Measurements from ENCODE around the gene UNC45A.

The UNC45A gene

DNA sequence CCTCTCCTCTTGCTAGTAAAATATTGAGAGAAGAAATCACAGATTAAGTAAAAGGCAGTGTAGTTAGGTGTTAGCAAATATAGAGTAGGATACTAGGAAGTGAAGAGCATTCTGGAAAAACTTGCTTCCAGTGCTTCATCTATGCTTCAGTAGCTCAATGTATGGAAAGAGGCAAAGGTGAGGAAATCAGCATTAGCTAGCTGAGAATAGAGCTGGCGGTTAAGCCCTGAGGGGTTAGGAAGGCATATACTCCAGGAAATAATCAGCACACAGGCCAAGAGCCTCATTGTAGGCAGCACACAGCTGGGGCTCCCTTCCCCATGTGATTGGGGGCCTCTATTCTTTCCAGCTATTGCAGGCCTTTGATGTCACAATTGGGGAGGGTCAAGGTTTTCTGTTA is 33.3 kb downstream of the UNC45A start:
- no peak for DNase-seq

DNA sequence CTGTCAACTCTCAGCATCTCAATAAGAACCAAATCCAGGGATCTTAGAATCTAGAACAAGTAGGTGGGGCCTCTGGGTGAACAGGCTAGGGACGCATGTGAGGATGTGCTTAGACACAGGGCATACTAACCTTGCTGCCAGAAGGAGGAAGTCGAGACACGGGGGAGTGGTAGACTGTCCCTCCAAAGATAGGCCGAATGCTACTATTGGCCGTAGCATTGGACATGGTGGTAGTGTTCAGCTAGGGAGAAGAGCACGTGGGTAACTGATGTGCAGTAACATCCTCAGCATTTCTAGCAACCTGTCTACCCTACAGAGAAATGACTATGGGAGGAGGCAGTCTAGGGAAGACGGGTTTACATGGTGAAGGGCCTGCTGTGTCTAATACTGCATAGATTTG is 35.2 kb downstream of the UNC45A start:
- DNase-seq, result no peak

DNA sequence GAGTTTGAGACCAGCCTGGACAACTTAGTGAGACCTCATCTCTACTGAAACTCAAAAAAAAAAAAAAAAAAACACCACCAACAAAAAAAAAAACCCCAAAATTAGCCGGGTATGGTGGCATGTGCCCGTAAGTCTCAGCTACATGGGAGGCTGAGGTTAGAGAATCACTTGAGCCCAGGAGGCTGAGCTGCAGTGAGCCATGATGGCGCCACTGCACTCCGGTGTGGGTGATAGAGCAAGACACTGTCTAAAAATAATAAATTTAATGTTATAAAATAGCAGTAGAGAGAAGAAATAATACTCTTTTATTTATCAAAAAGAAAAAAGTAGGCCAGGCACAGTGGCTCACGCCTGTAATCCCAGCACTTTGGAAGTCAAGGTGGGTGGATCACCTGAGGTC is 37.0 kb downstream of the UNC45A start:
- no peak for DNase-seq

DNA sequence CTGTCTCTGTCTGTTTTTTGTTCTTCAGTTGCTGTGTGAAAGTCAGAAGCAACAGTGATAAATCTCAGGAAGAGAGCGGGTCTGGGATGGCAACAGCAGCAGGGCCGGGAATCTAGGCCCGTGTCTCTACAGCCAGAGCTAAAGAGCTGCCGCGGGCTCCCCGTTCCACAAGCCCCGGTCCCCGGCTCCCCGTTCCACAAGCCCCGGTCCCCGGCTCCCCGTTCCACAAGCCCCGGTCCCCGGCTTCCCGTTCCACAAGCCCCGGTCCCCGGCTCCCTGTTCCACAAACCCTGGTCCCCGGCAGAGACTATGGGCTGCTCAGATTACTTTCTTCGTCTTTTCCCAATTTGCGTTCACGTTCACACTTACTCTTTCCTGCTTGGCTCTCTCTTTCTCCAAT is 39.1 kb downstream of the UNC45A start:
- no peak for DNase-seq

DNA sequence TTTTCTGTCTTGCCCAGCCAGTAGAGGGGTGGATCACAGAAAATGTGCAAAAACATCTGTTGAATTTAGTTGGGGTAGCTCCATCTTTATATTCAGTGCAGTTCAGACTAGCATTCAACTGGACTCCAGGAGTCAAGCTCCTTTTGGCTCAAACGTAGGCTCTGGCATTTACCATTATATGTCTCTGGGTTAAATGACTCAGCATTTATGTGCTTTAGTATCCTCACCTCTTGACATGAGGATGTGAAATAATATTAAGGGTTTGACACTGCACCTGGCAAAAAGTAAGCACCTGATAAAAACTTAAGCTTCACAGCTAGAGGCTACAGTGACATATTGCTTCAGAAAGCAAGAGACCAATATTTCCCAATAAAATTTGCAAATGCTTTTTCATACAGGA is 44.5 kb downstream of the UNC45A start:
- no peak for DNase-seq

DNA sequence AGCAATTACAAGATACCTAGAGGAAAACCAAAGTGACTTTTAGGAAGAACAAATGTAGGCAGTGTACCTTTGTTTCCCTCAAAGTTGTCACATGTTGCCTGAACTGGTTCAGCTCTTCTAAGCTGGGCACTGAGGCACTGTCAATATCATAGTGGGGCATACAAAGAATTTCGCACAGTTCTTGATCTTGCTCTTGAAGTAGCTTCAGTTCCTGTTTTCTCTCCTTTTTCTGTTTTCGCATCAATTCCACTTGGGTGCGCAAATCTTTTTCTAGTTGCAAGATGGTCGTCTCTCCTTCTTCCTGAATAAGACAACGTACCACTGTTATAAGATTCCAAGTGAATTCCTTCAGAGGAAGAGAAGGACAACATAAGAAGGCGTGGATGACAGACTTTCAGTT is 46.6 kb downstream of the UNC45A start:
- no peak for DNase-seq

DNA sequence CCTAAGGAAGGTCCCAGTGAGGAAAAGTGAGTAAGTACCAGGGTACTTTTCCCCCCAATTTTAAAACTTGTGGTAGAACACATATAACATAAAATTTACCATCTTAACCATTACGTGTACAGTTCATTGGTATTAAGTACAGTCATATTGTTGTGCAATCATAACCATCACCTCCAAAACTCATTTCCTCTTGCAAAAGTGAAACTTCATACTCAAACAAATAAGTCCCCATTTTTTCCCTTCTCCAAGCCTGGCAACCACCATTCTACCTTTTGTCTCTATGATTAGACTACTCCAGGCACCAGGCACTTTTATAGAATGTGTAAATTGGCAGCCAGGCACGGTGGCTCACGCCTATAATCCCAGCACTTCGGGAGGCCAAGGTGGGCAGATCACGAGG is 47.0 kb downstream of the UNC45A start:
- no peak for DNase-seq

DNA sequence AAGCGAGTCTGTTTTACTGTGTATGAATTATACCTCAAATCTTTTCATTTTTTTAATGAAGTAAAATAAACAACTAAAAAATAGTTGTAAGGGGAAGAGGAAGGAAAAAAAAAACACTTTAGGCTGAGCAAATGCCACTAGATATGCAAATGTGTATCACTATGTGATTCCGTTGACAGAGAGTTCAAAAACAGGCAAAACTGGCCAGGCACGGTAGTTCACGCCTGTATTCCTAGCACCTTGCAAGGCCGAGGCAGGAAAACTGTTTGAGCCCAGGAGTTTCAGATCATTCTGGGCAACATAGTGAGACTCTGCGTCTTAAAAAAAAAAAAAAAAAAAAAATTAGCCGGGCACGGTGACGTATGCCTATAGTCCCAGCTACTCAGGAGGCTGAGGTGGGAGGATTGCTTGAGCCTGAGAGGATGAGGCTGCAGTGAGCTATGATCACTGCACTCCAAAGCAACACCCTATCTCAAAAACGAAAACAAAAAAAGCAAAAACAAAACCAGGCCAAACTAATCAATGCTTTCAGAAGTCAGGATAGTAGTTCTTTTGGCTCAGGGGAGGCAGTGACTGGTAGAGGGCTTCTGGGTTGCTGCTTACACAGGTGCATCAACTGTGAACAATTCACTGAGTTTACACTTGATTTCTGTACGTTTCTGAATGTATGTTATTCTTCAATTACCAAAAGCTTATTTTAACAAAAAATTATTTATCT is 51.9 kb downstream of the UNC45A start:
- no peak for DNase-seq

DNA sequence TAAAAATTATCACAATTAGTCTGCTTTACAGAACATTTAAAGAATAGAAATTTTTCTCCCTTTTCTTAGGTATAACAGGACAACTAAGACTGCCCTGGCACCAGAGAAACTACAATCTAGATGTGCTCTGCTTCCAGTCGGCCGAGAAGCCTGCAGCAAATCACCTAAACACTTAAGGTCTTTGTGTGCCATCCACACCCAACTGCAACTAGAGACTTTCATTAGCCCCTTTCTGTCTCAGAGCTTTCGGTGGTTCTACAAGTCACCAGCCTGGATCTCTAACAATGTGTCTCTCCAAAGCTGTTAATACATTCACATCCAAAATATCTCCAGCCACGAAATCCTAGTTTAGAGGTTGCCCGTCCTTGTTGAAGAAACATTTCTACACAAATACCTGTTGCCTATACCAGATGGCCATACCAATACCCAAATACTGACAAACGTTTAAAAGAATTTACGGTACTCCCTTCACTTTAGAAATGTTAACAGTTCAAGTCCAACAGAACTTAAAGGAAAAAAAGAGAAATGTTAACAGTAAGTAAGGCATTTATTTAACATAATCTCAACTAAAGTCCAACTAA is 52.6 kb downstream of the UNC45A start:
- no peak for DNase-seq

DNA sequence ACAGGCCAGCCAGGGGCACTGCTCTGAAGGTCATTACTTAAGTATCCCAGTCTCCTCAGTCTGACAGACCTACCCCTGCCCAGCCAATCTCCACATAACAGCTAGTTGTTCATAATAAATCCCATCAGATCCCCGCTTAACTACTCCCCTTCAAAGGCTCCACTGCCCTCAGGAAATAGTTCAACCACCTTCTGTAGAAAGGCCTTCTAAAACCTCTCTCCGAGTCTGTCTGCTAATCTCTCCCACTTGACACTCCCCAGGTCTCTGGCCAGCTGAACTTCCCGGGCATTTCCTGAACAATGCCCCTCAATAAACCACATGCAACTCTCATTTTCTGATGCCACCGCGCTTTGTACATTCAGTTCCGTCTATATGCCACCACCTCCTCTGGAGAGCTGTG is 53.2 kb downstream of the UNC45A start:
- no peak for DNase-seq

DNA sequence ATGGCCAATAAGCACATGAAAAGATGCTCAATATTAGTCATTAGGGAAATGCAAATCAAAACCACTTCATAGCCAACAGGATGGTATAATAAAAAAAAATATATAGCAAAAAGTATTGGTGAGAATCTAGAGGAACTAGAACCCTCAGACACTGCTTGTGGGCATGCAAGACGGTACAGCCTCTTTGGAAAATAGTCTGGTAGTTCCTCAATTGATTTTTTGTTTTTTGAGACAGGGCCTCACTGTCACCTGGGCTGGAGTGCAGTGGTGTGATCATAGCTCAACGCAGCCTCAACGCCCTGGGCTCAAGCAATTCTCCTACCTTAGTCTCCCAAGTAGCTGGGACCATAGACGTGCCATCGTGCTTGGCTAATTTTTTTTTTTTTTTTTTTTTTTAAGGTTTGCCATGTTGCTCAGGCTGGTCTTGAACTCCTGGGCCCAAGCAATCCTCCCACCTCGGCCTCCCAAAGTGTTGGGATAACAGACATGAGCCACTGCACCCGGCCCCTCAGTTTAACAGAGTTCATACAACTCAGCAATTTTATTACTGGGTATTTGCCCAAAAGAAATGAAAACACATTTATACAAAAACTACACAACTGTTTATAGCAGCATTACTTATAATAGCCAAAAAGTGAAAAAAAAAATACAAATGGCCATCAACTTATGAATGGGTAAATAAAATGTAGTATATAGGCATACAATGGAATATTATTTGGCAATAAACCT is 54.1 kb downstream of the UNC45A start:
- DNase-seq, result no peak

DNA sequence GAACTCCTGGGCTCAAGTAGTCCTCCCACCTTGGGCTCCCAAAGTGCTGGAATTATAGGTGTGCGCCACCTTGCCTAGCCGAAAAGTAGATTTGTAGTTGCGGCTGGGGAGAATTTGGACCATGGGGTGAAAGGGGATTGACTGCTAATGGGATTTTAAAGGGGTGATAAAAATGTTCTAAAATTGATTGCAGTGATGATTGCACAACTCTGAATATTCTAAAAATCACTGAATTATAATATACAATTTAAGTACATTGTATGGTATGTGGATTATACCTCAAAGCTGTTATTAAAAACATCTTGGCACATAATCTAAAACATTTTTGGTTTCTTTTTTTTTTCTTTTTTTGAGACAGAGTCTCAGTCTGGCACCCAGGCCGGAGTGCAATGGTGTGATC is 55.4 kb downstream of the UNC45A start:
- no peak for DNase-seq

DNA sequence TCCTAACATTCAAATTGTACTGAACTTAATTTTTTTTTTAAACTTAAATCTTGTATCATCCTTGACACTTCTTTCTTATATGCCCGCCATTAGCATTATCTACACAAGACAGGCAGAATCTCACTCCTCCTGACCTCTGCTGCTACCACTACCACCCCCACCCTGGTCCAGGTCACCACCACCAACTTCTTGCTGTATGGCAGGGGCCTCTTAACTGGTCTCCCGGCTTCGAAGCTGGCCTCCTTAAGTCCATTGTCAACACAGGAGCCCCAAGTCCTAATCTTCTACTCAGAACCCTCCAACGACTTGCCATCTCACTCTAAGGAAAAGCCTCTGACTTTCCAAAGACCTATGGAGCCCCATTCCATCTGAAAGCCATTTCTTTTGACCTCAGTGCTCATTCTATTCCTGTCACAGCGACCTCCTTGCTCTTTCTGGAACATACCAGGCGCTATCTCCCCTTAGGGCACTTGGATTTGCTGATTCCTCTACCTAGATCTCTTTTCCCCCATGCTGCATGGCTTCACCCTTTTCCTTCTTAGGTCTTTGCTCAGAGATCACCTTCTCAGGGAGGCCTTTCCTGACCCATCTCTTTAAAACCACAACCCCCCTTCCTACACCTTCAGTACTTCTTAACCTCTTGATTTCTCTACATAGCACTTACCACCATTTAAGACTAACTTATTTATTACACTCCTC is 56.7 kb downstream of the UNC45A start:
- no peak for DNase-seq

DNA sequence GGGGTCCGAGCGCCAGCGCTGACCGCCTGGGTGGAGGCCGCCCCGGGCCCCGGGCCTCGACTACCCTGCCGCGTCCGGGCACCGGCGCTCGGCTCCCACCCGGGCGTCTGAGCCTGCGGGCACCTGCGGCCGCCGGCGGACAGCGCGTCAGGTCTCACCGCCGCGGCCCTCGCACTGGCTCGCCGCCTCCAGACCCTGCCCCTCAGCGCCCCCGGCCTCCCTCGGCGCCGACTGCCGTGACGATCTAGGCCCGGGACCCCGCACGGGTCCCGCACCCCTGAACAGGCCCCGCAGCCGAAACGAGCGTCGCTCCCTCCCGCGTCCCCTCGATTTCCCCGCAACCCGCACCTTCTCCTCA is 59.0 kb downstream of the UNC45A start:
- DNase-seq, result no peak

DNA sequence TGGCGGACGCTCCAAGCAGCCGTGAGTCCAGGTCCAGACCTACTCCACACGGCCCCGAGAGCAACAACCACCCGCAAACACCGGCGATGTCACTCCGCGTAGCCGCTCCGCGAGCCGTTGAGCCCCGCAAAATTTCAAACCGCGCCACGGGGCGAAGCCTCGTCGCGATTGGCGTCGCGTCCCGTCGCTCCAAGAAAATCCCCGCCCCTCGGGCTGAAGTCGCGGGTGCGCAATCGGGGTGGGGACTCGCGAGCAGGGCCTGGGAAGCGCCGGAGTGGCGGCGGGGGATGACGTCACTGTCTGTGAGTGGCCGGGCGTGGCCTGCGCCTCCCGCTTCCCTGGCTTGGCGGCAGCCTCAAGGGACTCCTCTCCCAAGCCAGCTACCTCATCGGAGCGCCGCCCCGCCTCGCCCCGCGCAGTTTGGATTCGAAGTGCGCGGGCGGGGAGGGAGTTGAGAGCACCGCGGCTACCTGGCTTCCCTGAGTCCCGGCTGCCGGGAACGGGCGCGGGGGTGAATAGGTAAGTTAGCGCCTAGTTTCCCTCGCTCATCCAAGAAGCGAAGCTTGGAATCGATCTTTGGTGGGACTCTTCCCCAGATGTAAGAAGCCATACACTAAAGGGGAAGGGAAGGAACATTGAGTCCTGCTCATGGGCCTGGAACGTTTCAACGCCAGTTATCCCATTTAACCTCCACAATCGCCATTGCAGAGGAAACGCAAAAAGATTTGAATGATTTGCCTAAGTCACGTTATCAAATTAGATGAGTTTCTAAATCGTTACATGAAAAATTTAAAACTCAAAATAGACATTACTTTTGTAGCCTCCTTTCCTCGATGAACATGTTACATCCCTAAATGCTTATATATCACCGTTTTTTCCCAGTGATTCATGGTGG is 59.6 kb downstream of the UNC45A start, which contains the start of gene PRC1:
TSS of gene PRC1 (minus strand) at position 119 of the 895 bp plus-strand sequence. CDS start at position 1, 118 bp downstream.
- peak; percentile 97 for DNase-seq

DNA sequence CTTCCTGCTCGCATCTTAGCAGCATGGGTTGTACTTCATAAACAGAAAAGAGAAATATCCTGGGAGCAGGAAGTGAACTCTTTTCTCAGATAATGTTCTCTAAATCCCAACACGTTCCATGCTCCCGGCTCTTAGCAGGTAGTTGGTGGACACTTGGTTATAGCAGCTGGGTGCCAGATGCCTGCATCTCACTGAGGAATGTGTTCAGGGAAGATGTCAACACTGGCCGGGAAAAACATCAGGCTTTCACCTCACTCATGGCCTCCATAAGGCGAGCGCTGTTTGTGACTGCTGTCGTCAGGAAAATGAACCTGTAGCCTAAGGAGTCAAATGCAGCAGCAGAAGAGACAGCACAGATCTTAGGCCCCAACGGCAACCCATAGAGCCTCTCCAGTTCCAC is 63.7 kb downstream of the UNC45A start:
- DNase-seq, result no peak

DNA sequence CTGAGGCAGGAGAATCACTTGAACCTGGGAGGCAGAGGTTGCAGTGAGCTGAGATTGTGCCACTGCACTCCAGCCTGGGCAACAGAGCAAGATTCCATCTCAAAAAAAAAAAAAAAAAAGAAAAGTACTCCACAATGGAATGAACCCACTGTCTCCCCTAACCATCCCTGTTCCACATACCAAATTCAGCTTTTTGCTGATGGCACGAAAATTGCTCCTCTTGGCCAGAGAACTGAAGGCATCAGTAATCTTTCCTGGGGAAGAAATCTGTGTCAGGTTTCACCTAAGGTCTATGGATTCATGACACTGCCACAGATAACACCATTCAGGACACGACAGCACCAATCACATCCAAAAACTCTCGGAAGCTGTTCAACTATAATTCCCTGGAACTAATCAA is 66.1 kb downstream of the UNC45A start:
- DNase-seq, result no peak
